GM19351 (cell line): ENCODE data around the gene WDR7.

Experiments
- ATAC-seq: cut with Tn5 transposase; IDR thresholded peaks from one replicate; pipeline ENCODE4 v1.9.1; 2021; ENCODE audit warnings: mild to moderate bottlenecking, moderate library complexity; ENCODE audit not compliant: unreplicated experiment

WDR7 gene

DNA sequence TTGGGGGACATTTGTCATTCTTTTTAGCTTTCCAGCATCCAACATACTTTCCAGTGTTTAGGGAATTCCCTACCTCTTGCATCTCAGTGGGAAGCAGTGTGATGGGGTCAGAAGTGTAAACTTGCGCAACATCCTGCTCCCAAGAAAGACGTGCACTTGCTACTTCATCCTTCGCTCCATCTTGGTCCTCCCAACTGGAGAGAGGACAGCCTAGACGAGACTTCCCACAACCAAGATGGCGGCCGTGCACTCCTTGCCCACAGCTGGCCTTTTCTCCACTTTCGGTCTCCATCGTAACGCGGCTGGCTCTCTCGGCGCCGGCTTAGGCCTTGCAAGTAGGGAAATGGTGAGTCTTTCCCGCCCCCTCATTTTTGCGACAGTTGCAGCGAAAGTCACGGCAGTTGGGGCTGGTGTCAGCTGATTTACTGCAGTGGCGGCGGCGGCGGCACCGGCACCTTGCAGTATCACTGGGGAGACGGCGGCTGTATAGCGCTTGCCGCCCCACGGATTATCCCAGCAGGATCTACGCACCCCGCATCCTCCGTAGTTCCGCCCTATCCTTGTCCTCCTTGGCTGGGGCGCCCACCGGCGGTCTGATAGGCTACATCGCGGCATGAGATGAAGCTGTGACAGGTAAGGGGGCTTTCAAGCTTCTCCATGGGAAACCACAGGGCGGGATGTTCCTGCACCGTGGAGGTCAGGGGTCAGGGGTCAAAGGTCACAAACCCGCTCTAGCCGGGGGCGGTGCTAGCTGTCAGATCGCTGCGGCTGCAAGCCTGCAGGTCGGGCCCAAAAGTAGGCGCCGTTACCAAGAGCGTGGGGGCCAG, at the start of gene WDR7:
Gene WDR7 (plus strand): TSS at position 416 of the 827 bp plus-strand sequence. CDS start 21,157 bp downstream, outside the sequence.
- ATAC-seq, result peak; percentile 95

DNA sequence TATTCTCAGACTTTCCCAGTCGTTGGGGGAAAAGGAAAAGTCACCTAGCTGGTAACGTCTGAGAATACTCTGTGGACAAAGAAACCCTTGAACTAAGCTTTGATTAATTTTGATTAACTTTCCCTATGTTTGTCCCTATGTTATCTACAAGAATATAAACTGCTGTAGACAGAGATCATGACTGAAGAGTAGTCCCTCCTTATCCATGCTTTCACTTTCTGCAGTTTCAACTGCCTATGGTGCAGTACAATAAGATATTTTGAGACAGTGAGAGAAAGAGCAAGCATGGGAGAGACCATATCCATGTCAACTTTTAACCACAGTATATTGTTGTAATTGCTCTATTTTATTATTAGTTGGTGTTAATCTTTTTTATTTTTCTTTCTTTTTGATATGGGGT, 44.5 kb upstream of the WDR7 start:
- ATAC-seq, result no peak

GRCh38 chr18:56615738-56616520, 35.2 kb upstream of the WDR7 start:
- no peak for ATAC-seq

DNA sequence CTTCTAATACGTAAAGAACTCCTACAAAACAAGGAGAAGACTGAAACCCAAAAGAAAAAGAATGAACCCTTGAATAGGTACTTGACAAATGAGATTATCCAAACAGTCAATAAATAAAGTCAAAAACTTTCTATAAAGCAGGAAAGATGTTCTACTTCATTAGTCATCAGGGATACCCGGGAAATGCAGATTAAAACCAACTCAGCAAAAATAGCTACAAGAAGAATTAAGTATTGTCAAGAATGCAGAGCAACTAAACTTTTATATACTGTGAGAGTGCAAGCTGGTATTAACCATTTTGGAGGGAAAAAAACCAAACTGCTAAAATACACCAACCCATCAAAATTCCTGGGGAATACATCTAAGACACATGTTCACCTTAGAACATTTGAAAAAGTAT, 23.2 kb upstream of the WDR7 start:
- ATAC-seq, result no peak

GRCh38 chr18:56632070-56633022, 18.8 kb upstream of the WDR7 start:
- ATAC-seq, result no peak

DNA sequence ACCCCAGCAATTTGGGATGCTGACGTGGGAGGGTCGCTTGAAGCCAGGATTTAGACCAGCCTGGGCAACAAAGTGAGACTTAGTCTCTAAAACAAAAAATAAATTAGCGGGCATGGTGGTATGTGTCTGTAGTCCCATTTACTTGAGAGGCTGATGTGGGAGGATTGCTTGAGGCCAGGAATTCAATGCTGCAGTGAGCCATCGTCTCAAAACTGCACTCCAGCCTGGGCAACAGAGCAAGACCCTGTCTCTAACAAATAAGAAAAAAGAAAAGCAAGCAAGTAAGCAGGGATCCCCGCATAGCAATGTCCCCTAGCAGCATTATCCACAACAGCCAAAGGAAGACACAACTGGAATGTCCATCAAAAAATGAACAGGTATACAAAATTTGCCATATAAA, 16.2 kb upstream of the WDR7 start:
- no peak for ATAC-seq

DNA sequence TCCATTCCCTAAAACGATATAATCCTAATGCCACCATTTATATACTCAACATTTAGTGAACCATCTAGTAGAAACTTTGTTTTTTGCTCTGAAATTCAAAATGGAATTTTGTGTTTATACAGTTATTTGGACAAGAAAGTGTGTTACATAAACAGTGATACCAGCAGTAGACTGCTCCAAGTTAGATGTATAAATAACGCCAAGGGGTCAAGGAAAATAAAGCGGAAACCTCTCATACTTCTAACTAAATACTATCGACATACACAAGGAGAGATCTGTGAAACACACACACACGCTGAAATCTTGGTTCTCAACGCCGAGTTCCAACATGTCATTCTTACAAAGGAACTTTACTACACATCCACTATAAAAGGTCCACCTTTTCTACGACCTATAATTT, 14.0 kb upstream of the WDR7 start:
- no peak for ATAC-seq

DNA sequence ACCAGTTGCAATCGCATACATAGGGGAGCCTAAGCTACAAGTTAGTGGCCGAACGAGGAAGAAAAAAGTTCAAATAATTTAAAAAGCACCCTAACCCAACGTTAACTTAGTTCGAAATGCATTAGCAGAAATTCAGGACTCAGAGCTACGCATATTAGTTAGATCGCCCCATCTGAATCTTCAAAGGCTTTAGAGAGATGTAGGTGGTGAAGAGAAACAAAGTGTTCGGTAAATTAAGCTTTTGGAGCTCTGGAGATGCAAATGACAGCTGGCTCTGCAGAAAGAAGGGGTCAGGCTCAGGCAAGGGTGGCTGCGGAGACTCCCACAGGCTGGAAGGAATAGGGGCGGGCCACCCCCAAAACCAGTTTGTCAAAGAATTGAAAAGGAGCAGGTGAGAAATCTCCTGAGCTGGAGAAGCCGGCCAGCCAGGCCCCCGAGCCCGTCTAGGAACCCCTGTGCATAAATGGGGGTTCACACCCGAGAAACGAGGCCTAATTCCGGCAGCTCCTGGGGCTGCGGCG, 13.4 kb upstream of the WDR7 start:
- peak; percentile 14 for ATAC-seq

DNA sequence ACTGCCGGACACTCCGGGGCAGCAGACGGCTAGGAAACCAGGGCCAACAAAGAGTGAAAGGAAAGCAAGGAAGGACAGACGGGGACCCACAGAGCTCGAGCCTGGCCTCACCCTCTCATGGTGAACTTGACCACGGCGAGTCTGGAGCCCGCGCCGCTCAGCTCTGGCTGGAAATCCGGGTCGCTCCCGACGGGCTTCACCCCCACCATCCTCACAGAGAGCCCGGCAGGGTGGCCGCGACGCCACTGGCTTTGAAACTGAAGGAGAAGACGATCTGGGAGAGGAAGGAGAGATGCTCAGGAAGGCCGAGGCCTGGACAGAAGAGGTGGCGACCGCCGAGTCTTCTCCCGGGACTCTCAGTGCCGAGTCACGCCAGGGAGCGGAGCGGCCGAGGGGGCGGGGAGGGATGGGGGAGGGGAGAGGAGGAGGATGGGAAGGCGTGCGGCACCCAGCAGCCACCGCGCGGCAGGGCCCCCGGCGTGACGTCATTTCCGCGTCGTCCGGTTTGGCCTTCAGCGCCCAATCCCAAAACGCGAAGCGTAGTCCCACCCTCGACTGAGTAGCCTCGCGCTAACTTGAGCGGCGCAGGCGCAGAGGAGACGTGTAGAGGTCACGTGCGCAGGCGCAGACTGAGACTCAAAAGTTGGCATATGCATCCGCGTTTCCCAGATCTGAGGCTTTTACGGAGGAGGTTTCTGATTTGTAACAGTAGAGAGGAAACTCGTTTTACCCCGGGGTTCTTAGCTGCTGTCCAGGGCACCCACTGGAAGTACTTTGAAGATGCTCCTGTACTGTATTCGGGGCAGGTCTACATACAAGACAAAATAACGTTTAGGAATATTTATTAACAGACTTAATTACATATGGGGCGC, 12.7 kb upstream of the WDR7 start, which contains the start of gene TXNL1:
Gene TXNL1 (minus strand): TSS at position 361 of the 872 bp plus-strand sequence. CDS start 152 bp downstream, at position 209.
- ATAC-seq, result peak; percentile 95

- ATAC-seq, result no peak
Measured at GRCh38 chr18:56639104-56639381, 12.1 kb upstream of the WDR7 start.

DNA sequence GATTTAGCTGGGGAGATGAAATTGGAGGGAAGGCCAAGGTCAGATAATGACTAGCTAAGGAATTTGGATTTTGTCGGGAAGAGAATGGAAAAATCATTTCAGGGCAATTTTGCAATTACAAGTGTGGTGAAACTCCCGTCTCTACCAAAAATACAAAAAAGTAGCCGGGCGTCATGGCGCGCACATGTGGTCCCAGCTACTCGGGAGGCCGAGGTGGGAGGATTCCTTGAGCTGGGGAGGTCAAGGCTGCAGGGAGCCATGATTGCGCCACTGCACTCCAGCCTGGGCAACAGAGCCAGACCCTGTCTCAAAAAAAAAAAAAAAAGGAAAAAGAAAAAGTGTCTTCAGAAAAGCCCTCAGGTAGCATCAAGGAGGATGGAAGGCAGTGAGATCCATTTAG, 11.6 kb upstream of the WDR7 start:
- no peak for ATAC-seq

- no peak for ATAC-seq
Measured at GRCh38 chr18:56641714-56642337, 9.3 kb upstream of the WDR7 start.

DNA sequence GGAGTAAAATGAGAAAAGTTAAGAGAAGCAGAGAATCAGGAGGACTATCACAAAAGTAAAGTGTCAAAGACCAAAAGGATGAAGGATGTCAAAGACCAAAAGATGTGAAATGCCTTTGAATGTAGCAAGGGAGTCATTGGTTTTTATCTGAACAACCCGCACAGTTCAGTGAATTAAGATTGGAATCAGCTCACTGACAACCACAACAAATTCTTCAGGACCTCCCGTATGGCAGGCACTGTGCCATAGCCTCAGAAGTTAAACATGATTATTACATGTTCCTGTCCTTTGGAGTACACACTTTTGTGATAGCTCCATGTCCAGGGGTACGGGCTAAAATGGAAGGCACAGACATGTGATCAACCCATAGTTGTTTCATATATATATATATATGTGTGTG, 7.8 kb upstream of the WDR7 start:
- no peak for ATAC-seq

GRCh38 chr18:56645415-56646016, 5.6 kb upstream of the WDR7 start:
- no peak for ATAC-seq

- no peak for ATAC-seq
Measured at GRCh38 chr18:56647071-56647470, 4.1 kb upstream of the WDR7 start.

DNA sequence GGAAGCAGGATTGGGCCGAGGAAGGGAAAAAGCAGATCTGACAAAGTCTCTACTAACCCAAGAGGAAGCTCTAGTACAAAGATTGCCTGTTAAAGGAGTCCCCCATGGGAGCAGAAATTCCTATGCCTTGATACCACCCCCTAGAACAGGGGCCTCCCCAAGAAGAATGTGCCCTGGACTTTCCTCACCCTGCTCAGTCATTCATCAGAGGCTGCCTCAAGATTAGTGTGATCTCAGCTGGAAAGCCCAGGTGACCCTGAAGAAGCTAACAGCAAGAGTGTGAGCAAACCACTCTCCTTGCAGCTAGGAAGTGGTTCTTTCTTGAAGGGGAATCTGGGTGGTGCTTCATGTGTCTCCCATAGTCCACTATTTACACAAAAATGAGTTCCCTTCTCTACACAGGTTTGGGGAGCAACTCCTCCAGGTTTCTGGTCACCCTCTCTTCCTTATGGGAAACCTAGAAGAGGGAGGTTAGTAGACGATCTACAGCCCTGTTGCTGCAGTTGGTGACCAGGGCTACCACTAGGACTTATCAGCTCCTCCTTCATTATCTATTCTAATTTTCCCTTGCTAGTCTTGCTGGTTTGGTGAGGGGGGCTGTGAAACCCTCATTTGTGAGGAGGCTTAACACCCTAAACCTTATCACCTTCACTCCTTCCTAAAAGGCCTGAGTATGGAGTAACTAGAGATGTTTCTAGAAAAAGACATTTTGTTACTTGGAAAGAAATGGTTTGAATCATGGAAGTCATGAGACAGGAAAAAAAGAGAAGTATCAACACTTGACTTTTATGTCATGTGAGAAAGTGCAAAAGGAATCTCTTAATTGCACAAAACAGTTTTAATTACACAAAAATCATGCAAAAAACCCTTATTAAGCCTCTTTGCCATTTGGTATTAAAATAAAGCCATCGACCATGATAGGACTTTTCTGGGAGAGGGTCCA, 2.9 kb upstream of the WDR7 start:
- ATAC-seq, result no peak

DNA sequence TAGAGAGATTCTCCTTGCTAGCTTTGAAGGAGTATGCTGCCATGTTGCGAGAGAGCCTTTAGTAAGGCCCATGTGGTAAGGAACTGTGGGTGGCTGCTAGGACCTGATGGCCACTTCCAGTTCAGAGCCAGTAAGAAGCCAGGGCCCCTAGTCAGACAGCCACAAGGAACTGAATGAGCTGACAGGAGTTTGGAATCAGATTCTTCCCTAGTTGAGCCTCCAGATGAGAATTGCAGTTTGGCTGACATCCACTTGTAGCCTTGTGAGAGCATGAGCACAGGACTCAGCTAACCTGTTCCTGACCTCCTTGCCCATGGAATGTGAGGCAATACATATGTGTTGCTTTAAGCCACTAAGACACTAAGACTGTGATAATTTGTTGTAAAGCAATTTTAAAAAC, 1.2 kb upstream of the WDR7 start:
- ATAC-seq, result no peak

GRCh38 chr18:56651771-56652092, 573 bp downstream of the WDR7 start:
- no peak for ATAC-seq
